ENCODE data around the gene KCNH6.

KCNH6 gene

DNA sequence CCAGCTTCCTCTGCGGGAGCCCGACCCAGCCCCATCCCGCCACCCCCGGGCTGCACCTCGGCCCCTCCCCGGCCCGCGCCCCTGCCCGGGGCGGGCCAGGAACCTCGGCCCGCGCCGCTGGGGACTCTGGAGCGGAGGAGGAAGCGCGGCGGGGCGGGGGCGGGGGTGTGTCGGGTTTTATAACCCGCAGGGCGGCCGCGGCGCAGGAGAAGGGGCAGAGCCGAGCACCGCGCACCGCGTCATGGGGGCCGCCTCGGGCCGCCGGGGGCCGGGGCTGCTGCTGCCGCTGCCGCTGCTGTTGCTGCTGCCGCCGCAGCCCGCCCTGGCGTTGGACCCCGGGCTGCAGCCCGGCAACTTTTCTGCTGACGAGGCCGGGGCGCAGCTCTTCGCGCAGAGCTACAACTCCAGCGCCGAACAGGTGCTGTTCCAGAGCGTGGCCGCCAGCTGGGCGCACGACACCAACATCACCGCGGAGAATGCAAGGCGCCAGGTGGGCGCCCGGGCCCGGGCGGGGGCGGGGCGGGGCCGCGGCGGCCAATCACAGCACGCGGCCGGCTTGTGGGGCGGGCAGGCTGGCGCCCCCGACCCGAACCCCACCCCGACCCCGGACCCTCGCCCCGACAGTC lies 46.2 kb upstream of the KCNH6 start, which contains the start of gene ACE:
Gene ACE, plus strand, starts transcription at position 208 of the 626 bp plus-strand sequence. Its CDS starts 34 bp downstream, at position 242.
- no peak for DNase-seq (ENCODE audit: extremely low spot score)
- TF ChIP-seq, protein P1, sequence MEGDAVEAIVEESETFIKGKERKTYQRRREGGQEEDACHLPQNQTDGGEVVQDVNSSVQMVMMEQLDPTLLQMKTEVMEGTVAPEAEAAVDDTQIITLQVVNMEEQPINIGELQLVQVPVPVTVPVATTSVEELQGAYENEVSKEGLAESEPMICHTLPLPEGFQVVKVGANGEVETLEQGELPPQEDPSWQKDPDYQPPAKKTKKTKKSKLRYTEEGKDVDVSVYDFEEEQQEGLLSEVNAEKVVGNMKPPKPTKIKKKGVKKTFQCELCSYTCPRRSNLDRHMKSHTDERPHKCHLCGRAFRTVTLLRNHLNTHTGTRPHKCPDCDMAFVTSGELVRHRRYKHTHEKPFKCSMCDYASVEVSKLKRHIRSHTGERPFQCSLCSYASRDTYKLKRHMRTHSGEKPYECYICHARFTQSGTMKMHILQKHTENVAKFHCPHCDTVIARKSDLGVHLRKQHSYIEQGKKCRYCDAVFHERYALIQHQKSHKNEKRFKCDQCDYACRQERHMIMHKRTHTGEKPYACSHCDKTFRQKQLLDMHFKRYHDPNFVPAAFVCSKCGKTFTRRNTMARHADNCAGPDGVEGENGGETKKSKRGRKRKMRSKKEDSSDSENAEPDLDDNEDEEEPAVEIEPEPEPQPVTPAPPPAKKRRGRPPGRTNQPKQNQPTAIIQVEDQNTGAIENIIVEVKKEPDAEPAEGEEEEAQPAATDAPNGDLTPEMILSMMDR (IDR thresholded peaks at IDR 0.05; ENCODE audit: control extremely low read depth, extremely low read depth, low read depth, missing control alignments) = no peak
- CTCF ChIA-PET = interaction anchor here (0.6 to 9.3 kb wide), 3 partner anchors 37 to 50 kb away, joined by 3 to 224 read pairs (median 3); no protein-coding TSS in a partner anchor
- POLR2A ChIA-PET = no interaction called here

DNA sequence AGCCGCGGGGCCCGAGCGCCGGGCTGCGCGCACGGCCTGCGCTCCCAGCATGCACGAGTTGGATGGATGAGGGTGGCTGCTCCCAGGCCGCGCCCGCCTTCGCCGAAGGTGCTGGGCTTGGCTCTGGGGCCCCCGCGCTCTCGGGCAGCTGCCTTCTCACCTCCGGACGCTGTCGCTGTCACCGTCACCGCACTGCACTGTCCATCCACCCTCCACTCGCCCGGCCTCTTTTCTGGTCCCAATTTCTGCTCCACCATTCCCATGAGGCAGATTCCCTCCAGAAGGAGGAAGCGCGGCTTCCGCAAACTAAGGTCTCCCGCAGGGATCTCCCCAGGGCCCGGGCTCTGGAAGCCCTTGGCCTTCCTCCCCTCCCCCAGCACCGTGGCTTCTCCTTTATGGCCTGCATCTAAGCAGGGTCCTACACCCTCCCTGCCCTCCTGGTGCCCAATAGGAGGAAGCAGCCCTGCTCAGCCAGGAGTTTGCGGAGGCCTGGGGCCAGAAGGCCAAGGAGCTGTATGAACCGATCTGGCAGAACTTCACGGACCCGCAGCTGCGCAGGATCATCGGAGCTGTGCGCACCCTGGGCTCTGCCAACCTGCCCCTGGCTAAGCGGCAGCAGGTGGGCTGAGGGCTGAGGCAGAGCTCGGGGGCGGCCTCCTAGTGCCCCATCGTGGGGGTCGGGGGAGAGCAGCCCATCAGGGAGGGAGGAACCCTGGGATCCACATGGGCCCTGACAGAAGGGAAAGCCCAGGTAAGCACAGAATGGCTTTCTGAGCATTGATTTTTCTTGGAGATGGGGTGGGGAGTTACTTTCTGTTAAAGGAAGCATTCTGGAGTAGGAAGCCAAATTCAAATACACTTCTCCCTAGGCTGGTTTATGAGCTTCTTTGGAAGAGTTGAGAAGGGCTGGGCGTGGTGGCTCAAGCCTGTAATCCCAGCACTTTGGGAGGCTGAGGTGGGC lies 45.4 kb upstream of the KCNH6 start:
- DNase-seq (ENCODE audit: extremely low spot score) = no peak
- TF ChIP-seq, protein P1 (IDR thresholded peaks at IDR 0.05; ENCODE audit: control extremely low read depth, extremely low read depth, low read depth, missing control alignments) = no peak
- CTCF ChIA-PET = interaction anchor here (0.8 to 9.3 kb wide), 22 partner anchors 8 to 1272 kb away, joined by 3 to 224 read pairs (median 8); partner anchors contain the start of gene CYB561
- POLR2A ChIA-PET = no interaction called here

DNA sequence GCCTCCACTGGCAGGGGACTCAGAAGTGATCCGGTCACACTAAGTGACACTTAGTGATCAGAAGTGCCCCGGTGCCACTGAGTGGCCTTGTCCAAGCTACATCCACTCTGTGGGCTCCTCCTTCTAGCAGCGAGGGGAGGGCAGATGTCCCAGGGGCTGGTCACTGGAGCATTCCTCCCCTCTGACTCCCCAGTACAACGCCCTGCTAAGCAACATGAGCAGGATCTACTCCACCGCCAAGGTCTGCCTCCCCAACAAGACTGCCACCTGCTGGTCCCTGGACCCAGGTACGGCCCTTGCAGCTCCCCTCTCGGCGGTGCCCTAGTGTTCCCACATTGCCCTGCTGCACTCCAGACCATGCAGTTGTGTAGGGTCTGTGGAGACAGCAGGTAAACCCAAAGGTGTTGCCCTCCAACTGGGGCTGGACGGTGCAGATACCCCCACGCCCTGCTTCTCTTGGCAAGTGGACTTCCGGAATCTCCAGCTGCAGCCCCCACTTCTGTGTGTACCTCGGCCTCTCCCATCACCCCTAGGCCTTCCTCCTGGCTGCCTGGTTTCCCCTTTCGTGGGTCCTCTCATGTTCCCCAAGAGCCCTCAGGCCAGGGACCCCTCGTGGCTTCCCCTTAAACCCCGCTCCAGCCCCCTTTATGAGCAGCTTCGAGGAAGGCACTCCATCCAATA lies 44.2 kb upstream of the KCNH6 start:
- DNase-seq (ENCODE audit: extremely low spot score) = peak; percentile 92
- CTCF ChIA-PET = interaction anchor here (0.7 to 9.3 kb wide), 37 partner anchors 9 to 1274 kb away, joined by 3 to 224 read pairs (median 5); partner anchors contain the start of gene CYB561
- TF ChIP-seq, protein P1 (IDR thresholded peaks at IDR 0.05; ENCODE audit: control extremely low read depth, extremely low read depth, low read depth, missing control alignments) = peak; percentile 87
- POLR2A ChIA-PET = no interaction called here

DNA sequence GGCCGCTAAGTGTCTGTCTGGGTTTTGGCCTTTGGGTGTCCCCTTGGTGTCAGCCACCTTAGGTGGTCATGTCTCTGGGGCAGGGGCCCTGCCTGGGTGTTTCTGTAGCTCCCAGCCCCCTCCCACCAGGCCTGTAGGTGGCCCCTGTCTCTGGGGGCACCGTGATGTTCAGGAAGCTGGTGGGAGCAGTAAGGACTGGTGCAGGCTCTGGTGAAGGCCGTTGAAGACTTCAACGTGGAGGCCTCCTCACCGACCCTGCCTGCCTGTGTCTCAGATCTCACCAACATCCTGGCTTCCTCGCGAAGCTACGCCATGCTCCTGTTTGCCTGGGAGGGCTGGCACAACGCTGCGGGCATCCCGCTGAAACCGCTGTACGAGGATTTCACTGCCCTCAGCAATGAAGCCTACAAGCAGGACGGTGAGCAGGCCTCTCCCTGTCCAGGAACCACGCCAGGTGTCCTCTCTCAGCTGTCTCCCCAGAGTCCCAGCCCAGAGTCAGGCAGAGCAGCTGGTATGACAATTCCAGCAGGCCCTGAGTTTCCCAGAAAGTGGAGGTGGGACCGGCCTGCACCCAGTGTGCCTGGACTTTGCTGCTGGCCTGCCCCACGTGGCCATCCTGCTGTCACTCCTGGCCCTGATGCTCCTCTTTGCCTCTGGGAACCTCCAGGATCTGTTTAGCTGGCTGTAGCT lies 43.5 kb upstream of the KCNH6 start:
- CTCF ChIA-PET = interaction anchor here (0.7 to 9.3 kb wide), 35 partner anchors 9 to 1274 kb away, joined by 3 to 224 read pairs (median 5); partner anchors contain the start of gene CYB561
- no peak for DNase-seq (ENCODE audit: extremely low spot score)
- POLR2A ChIA-PET = no interaction called here
- TF ChIP-seq, protein P1 (IDR thresholded peaks at IDR 0.05; ENCODE audit: control extremely low read depth, extremely low read depth, low read depth, missing control alignments) = no peak

DNA sequence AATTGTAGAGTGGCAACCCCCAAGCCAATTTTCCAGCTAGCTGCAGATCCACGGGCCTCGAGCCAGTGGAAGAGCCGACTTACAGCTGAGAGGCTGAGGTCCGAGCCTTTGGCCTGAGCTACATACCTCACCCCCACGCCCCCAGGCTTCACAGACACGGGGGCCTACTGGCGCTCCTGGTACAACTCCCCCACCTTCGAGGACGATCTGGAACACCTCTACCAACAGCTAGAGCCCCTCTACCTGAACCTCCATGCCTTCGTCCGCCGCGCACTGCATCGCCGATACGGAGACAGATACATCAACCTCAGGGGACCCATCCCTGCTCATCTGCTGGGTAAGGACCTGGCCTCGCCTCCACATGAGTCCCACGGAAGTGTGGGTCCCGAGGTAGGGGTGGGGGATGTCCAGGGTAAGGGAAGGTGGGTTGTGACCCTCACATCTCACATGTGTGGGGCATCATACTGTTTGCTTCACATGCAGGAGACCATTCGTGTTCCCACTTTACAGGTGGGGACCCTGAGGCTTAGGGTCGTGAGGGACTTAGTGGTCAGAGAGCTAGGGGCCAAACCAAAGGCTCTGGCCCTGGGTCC lies 42.9 kb upstream of the KCNH6 start:
- TF ChIP-seq, protein P1 (IDR thresholded peaks at IDR 0.05; ENCODE audit: control extremely low read depth, extremely low read depth, low read depth, missing control alignments) = no peak
- ChIA-PET CTCF (interaction anchor here (1.0 to 9.3 kb wide), 20 partner anchors 10 to 135 kb away, joined by 3 to 224 read pairs (median 6); partner anchors contain the start of gene CYB561), POLR2A (no interaction called here)

More for the DNA sequence above, 42.9 kb upstream of the KCNH6 start:
- DNase-seq (ENCODE audit: extremely low spot score) = no peak

Measured in GM10248 (cell line).